Stimulated activated CD4-positive, alpha-beta T cell treated with anti-CD3 and anti-CD28 coated beads, Interleukin-15, amount 100 ng/mL, for 48 hours (primary cell): ENCODE data around the gene F2.
"Not testable (repeated sequence)": the region's sequence is repeated elsewhere in the genome, so short reads cannot be mapped to it uniquely, and the experiment has no call there.

Experiments used
- DNase-seq, 2 donors: peaks; one replicate each; pipeline ENCODE4 v3.0.0-alpha.2; 2020; ENCODE audit warnings: low read depth in 2 of 2

Gene F2

DNA sequence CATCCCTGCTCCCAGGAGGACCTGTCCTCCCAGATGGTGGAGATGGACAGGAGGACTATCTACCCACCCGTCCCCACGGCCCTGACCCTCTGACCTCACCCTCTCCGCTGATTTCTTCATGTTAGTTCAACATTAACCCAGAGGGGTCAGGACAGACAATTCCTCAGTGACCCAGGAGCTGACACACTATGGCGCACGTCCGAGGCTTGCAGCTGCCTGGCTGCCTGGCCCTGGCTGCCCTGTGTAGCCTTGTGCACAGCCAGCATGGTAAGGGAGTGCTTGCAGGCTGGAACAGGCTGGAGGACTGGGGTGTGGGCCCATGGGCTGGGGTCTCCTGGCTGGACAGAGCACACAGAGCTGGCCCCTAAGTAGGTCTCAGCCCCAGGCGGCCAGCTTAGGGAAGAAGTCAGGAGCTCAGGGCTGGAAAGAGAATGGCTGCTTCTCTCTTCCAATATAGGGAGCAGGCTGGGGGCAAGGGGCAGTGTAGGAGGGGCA, at the start of gene F2:
Gene F2 (plus strand): TSS at position 166 of the 495 bp plus-strand sequence. CDS start 23 bp downstream, at position 189.
- DNase-seq, result no peak

DNA sequence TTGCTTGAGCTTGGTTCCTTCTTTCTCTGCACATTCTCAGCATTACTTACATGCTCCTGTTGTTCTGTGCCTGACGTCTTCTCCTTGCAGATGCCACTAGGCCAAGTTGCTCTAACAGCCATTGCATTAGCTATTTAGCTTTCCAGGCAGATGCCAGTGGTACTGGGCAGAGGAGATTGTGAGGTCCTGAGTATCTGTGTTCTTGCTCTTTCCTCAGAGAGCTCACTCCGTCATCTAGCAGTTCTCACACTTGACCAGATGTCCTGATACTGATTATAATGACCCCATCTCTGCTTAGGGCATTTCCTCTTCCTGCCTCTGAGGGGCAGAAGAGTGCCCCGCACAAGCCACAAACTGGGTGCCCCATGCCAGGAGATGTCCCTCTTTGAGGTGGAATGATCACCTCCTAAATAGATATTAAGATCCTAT, 49.3 kb upstream of the F2 start:
- no peak for DNase-seq

DNA sequence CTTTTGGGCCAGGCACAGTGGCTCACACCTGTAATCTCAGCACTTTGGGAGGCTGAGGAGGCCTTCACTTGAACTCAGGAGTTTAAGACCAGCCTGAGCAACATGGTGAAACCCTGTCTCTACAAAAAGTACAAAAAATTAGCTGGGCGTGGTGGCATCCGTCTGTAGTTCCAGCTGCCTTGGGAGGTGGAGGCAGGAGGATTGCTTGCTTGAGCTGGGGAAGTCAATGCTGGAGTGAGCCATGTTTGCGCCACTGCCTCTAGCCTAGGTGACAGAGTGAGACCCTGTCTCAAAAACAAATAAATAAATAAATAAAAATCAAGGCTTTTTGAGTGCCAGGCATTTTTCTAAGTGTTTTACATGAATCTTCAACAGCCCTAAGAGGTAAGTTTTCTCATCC, 48.5 kb upstream of the F2 start:
- not testable (repeated sequence) for DNase-seq

DNA sequence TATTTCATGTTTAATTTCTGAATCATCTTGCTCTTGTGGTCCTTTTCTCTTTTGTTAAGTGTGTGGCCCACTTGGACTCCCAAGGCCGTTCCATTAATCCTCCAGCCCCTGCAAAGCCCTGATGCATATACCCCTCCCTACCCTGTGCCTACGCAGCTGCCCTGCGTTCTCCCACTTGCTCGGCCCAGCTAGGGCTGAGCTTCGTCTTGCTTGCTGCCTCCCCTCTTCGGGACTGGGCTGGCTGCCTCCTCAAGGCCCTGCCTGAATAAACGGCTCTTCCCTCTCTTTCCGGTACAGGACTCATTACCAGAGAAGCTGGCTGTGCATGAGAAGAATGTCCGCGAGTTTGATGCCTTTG, 47.1 kb upstream of the F2 start:
- no peak for DNase-seq

DNA sequence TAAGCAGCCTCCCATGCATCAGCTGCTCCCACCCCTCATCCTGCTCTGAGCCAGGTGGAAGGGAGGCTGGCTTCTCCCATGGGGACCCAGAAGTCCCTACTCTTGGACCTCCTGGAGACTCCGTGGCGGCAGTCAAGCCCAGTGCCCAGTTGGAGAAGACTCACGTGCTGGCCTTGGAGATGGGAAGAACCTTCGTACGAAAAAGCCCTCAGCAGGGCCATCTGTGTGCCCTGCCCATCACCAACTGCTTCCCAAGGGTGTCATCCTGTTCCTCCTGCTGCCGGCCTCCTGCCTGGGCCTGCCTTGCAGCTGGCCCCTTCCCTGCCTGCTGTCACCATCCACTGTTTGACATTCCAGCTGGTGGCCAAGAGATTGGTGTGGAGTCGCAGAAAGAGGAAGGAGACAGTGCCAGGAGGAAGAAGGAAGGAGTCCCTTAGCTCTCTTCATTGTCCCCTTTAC, 46.6 kb upstream of the F2 start:
- DNase-seq, result no peak

DNA sequence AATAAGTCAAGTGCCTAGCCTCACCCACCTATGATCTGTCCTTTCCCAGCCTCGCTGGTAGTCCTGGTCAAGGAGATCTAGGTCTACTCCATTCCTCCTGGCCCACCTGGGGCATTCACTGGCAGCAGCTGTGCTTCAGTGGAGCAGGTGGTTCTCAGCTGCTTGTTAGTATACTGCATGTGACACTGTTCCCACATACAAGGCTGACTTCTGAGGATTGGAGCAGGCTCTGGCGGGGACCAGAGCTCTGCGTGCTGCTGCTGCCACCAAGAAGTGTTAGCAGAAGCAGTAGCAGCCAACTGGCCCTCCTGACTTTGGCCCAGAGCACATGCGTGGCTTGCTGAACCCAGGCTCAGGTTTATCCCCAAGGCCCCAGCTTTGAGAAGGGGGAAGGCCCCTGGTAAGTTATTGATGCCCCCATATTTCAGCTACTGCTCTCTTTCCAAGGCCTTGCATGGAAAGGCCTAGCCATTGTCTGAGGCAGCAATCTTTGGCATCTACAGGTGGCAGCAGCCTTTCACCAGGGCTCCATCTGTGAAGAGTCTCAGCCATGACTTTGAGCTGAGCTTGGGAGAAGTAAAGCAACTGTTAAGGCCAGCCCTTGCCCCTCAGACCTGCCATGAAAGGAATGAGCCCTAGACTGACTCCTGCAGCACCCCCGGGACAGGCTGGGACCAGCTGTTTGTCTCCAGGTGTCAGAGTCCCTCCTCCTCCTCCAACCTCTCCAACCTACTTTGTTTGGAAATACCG, 45.1 kb upstream of the F2 start:
- DNase-seq, result no peak

DNA sequence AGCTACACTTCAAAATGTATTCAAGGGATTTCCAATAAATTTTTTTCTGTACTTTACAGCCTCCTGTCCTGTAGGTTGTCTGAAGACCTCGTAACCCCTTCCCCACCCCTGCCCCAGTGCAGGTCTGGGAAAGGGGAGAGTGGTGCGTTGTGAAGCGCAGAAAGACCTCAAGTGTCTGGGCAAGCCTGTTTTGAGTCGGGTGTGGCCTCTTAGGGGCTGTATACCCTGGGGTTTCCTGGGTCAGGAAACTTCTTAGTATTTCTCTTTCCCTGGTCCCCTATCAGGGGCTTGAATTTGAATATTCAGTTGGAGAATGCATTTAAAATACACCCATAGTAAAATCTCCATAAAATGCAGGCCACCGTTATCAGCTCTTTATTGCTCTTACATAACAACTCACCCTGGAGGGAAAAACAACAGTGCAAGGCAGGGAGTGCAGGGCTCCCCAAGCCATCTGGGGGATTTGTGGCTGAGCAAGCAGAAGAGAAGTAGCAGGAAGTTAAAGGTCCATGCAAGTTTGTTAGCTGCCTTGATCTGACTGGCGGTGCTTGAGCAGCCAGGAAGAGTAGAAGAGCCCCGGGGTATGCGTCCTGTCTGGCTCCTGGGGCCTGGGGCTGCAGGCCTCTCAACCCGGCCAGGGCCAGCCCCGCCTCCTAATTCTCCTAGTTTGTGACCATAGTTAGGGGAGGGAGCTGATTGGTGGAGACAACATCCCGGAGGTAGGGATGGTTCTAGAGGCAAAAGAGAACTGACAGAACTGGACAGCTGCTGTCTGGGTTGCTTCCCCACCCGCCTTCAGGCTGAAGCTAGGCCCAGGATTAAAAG, 44.3 kb upstream of the F2 start:
- DNase-seq, result no peak

DNA sequence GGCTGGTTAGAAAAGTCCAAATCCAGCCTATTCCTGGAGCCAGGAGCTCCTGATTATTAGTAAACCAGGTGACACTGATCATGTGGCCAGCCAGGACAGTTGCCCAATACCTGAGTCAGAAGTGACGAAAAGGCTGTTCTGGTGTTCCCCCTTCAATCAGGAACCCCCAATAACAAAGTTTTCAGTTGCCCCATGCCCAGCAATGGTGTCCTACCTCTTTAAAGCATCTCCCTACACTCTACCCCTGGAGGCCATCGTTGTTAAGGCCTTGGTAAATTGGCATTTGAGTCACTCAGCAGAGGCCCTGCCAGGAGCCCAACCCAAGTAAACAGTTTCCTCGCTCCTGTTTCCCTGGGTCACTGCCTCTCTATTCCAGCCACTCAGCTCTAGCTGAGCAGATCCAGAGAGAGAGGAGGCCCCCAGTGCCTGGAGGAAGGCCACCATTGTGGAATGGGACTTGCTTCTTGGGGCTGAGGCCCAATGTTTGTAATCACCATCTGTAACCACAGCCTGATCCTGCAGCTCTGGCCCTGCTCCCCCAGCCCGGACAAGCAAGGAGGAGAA, 43.6 kb upstream of the F2 start:
- DNase-seq, result no peak

DNA sequence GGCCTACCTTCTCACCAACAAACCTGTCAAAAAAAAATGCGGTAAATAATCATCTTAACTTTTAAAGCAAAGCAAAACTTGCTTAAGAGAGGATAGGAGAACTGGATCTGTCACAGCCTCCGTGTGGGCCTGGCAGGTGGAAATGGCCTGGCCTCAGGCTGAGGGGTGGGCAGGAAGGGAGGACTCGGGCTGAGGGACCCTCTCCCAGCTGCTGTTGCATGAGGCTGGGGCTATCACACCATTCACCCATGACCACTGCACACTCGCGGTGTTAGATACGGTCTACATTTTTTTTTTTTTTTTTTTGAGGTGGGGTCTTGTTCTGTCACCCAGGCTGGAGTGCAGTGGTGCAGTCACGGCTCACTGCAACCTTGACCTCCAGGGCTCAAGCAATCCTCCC, 43.1 kb upstream of the F2 start:
- no peak for DNase-seq

DNA sequence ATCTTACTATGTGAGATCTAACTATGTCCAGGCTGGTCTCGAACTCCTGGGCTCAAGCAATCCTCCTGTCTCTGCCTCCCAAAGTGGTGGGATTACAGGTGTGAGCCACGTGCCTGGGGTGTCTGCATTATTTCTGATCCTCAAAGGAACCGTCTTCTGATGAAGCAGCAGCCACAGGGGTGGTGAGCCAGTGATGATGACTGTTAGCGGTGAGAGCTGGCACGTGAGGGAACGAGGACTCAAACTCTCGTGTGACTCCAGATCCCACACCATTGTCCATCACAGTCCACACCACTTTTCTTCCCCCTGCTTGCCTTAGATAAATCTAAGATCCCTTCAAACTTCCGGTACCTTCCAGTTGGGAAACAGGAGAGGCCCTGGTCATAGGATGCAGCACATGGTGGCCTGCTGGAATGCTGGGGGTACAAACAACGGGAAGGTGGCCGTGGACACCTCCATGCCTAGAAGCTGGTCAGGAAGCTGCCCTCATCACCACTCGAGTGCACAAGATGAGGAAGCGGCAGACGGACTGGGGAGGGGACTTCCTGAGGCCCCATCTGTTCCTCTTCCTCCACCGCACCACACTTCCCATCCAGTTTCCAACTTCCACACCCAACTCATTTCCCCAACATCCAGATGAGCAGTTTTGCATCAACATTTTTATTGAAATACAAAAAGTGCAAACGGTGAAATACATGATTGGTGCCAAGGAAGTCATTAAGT, 42.4 kb upstream of the F2 start:
- no peak for DNase-seq

DNA sequence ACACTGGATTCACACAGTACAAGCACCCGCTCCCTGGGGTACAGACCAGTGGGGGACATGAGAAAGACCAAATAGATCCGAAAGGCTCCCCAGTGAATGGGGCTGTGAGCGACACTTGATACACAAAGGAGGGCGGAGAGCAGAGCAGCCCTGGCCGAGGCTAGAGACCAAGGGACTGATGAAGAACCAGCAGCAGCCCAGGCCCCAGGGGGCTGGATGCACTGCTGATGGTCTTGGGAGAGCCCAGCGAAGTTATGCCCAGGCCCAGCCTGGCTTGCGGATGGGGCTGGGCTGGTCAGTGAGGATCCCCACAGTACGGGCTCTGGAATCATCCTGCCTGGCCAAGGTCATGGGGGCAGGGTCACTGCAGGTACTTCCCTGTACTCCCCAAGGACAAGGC, 41.8 kb upstream of the F2 start:
- DNase-seq, result no peak

DNA sequence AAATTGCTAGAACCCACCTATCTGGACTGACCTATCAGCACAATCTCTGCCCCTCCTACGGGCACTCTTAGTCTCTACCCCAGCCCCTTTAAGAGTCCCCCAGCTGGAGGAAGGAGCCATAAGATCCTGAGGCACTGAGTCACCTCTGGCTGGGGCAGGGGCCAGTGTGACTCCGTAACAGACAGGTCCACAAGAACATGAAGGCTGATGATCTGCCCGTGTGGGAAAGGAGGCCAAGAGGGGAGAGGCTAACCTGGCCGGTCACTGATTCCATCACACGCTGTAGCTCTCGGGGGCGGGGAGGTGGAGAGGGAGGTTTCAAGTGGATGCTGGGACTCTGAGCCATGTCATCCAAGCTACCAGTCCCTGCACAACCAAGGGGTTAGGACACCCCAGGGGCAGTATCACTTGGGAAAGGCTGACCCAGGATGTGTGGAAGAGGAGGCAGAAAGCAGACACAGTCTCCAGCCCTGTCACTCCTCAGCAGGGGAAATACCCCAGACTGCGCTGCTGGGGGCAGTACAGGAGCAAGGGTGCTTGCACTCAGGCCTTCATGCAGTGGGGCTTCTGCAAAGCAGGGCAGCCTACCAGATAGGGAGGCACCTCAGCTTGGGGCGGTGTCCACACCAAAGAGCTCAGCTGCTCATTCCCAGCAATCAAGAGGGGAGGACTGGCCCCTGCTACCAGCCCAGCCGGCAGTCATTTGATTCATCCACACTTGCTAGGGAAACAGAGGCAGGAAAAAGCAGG, 40.8 kb upstream of the F2 start:
- no peak for DNase-seq

DNA sequence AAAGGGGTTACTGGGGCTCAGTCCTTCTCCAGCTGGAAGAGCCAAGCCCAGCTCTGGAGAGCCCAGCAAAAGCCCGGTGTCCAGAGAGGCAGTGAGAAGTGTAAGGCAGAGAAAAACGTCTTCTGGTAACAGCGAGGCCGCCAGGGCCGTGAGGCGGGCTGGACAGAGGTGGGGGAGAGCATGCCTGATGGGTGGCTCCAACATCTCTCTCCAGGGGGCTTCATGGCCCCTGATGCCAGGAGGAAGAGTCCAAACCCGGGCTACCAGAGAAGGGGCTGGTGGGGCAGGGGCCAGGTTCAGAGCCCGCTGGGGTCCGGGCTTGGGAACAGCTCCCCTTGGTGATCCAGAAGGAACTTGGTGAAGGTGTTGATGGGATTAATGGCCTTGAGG, 40.3 kb upstream of the F2 start:
- no peak for DNase-seq

DNA sequence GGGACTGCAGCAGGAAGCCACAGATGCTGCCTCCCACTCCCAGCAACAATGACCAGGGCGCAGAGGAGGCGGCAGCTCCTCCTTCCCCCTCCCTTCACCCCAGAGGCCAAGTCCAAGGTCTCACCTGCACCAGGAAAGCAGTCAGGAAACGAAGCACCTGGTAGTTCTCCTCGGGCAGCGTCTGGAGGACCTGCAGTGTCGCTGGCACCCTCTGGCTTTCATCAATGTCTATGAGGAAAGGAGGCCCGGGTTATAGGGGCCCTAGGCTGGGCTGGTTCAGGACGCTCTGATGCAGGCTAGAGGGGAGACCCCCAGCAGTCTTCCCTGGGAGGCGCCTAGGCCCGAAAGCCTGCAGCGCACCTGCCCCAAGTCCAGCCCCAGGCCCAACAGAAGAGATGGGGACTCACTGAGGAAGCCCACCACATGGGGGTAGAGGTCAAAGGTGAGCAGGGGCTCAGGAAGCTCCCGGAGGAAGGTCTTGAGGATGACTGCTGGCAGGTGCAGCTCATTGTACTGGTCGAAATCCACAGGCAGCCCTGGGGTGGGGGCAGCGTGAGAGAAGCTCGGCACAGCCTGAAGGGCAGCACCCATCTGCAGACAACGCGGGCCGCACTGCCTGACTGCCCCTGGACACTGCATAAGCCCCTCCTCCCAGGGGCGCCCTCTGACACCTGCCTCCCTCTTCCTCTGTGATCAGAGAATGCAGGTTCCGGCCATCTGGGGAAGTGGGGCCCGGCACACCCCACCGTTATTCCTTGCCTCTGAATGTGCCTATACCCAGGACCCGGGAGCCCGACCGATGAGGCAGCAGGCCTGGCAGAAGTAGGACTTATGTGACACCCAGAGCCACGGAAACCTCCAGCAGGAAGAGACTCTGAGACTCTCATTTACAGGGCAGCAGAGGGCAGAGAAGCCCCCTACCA, 39.5 kb upstream of the F2 start:
- DNase-seq, result no peak

DNA sequence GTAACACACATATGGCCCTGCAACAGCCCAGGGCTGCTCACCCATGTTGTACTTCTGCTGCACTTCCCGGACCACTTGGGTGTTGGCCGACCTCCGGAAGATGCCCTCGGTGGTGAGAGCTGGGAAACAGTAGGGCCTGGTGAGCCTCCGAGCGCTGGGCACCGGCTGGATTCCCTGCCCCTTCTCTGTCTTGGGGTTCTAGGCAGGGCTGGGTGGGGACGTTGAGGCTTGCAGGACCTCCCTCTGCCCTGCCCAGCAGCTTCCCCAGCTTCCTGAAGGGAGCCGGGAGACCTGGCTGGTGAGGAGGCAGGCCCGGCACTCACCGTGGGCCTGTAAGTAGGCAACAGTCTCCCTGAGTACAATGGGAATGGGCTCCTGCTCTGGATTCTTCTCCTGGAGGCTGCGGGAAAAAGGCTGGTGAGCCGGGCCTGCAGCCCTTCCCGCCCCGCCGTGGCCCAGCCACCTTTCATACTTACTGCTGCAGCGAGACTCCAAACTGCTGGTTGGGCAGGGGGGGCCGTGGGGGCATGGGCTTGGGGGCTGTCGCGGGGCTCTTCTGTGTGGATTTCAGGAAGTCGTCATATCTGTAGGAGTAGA, 38.8 kb upstream of the F2 start:
- DNase-seq, result no peak

DNA sequence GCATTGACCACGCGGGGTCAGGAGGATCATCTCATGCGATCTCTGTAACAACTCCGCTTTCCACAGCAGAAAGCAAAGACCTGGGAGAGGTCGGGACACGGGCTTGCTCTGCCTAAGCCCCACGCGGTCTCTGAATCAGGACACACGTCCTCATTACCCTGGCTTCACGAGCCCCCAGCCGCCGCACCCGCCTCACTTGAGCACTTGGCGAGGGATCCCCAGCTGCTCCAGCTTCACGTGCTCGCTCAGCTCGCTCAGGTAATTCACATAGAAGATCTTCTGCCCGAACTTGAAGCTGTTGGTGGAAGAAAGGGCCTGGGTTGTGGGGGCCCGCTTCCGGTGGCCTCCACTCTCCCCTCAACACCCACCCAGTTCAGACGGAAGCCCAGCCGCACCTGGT, 38.2 kb upstream of the F2 start:
- DNase-seq, result no peak

DNA sequence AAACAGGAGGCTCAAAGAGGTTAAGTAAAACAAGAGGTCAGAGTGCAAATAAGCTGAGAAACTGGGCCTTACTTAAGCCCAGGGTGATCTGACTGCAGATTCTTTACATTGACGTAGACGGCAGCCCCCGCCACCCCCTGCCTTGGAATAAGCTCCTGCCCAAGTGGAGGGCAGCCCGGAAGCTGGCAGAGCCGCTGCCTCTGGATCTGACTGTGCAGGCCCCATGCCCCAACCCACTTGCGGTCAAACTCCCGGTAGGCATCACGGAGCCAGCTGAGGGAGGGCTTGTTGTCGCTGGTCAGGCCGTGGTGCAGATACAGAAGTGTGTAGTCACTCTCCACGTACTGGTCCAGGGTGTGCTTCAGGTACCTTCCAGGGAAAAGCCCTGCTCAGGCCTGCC, 37.2 kb upstream of the F2 start:
- DNase-seq, result no peak

DNA sequence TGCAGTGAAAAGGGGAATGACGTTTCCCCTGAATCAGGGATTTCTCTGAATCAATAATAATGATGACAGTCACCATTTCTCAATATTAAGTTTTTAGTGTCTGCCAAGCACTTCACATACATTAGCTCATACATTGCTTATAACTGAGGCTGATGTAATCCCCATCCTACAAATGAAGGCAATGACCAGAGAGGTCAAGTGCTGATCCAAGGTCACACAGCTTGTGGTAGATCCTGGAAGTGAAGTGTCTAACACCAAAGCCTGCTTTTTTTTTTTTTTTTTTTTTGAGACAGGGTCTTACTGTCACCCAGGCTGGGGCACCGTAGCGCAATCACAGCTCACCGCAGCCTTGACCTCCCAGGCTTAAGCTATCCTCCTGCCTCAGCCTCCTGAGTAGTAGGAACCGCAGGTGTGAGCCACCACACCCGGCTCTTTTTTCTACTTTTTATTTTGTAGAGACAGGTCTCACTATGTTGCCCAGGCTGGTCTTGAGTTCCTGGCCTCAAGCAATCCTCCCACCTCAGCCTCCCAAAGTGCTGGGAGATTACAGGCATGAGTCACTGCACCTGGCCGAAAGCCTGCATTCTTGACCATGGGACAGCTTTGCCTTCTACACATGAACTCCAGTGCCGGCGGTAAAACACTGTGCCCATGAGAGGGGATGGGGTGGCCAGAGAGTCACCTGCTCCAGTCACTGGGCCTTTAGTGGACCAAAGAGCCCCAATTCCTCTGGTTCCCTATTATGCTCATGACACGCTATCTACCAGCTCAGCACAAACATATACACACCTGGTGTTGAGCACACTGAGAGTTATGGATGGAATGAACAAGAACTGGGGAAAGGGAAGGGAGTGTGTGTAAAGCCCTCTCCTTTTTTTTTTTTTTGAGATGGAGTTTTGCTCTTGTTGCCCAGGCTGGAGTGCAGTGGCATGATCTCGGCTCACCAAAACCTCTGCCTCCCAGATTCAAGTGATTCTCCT, 36.0 kb upstream of the F2 start:
- DNase-seq, result no peak

DNA sequence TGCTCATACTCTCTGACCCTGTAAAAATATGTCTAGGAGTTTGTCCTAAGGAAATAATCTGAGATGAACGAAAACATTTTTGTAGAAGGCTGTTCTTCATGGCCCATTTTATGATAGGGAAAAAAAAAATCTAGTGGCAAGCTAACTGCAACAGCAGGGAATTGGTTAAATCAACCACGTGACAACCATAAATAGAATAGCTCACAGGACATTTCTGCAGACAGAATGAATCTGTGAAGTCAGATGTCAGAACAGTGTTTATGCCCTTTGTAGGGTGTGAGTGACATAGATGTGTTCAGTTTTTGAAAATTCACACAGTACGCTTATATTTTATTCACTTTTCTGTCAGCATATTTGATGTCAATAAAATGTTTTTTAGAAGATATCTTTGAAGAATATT, 34.6 kb upstream of the F2 start:
- DNase-seq, result no peak
